Iris pigment epithelial cell (primary cell): Measurements from ENCODE around the gene RUVBL2.
A peak's percentile ranks its signal among the peaks of the same experiment; 100 is the strongest.

Experiments used
- DNase-seq: peaks from one replicate; pipeline ENCODE4 v3.0.0-alpha.2; 2011; ENCODE audit warnings: low read depth

Gene RUVBL2

GRCh38 chr19:48964205-48965039, 29.3 kb upstream of the RUVBL2 start:
- DNase-seq = peak; percentile 78

GRCh38 chr19:48965040-48965805, 28.5 kb upstream of the RUVBL2 start, which contains the start of gene FTL:
TSS of gene FTL (plus strand) at chr19:48965309. CDS start at chr19:48965508, 199 bp downstream.
- DNase-seq = peak; percentile 96

- DNase-seq = peak; percentile 82
Measured at GRCh38 chr19:48965806-48966540, 27.7 kb upstream of the RUVBL2 start.

- no peak for DNase-seq
Measured at GRCh38 chr19:48966541-48967345, 26.9 kb upstream of the RUVBL2 start.

GRCh38 chr19:48967346-48968178, 26.1 kb upstream of the RUVBL2 start:
- peak; percentile 65 for DNase-seq

GRCh38 chr19:48968179-48968661, 25.5 kb upstream of the RUVBL2 start:
- DNase-seq = no peak

- DNase-seq = no peak
Measured at GRCh38 chr19:48968813-48969218, 24.9 kb upstream of the RUVBL2 start.

- peak; percentile 55 for DNase-seq
Measured at GRCh38 chr19:48969276-48970138, 24.2 kb upstream of the RUVBL2 start.

GRCh38 chr19:48970139-48970766, 23.4 kb upstream of the RUVBL2 start:
- DNase-seq = no peak

GRCh38 chr19:48970923-48971395, 22.7 kb upstream of the RUVBL2 start:
- DNase-seq = peak; percentile 72

GRCh38 chr19:48975947-48976847, 17.5 kb upstream of the RUVBL2 start:
- no peak for DNase-seq

- DNase-seq = no peak
Measured at GRCh38 chr19:48977061-48977460, 16.6 kb upstream of the RUVBL2 start.

GRCh38 chr19:48982280-48982679, 11.4 kb upstream of the RUVBL2 start:
- no peak for DNase-seq

- no peak for DNase-seq
Measured at GRCh38 chr19:48985711-48986110, 8.0 kb upstream of the RUVBL2 start.

- DNase-seq = no peak
Measured at GRCh38 chr19:48986211-48986610, 7.5 kb upstream of the RUVBL2 start.

- DNase-seq = no peak
Measured at GRCh38 chr19:48987323-48987722, 6.4 kb upstream of the RUVBL2 start.

GRCh38 chr19:48988286-48988685, 5.4 kb upstream of the RUVBL2 start:
- DNase-seq = no peak

- no peak for DNase-seq
Measured at GRCh38 chr19:48988860-48989259, 4.8 kb upstream of the RUVBL2 start.
